ENCODE data around the gene SEPTIN7. TPM values are rescaled to one million over a fixed set of nuclear protein-coding genes. Genes with fewer than 3 reads are reported as not detected.

The SEPTIN7 gene
- total and polyA plus RNA-seq, 9 of the 15 experiments (the other 6 are each of a cell fraction or from before 2014, with no cell fraction given) = 95.0 to 268 (median 163) TPM

GRCh38 chr7:35799846-35800717 lies 775 bp upstream of the SEPTIN7 start (continued):
- no peak; the same call in 1 of the 2 replicates for TF ChIP-seq ZBTB40 (IDR thresholded peaks at IDR 0.05)
- 0 out of 2 replicates have a peak, but pooled peaks have one; percentile 27 for TF ChIP-seq ZBTB40 (CRISPR knock-in tag; IDR thresholded peaks at IDR 0.05)
- TF ChIP-seq ZKSCAN1 (IDR thresholded peaks at IDR 0.05; ENCODE audit: low read depth, low read length) = no peak
- TF ChIP-seq SMAD4 (CRISPR knock-in tag; conservative IDR thresholded peaks at IDR 0.05) = peak; percentile 69; the same call in 1 of the 2 replicates
- no peak for TF ChIP-seq LEF1 (IDR thresholded peaks at IDR 0.05)
- TF ChIP-seq FUS (optimal IDR thresholded peaks at IDR 0.05; ENCODE audit: low read depth, low read length) = no peak
- no peak for TF ChIP-seq ZNF830 (CRISPR knock-in tag; IDR thresholded peaks at IDR 0.05)
- TF ChIP-seq ETS1 (conservative IDR thresholded peaks at IDR 0.05; ENCODE audit: control insufficient read depth, low read depth, low read length) = no peak
- TF ChIP-seq HNRNPK (IDR thresholded peaks at IDR 0.05; ENCODE audit: low read depth, low read length, poor library complexity, severe bottlenecking) = no peak
- TF ChIP-seq CHAMP1 (IDR thresholded peaks at IDR 0.05) = no peak; the same call in 1 of the 2 replicates
- no peak for TF ChIP-seq NRF1 (conservative IDR thresholded peaks at IDR 0.05 in 1 of 2, IDR thresholded peaks at IDR 0.05 in 1 of 2)
- TF ChIP-seq FOSL1 (tag; conservative IDR thresholded peaks at IDR 0.05) = no peak
- peak; percentile 58 for TF ChIP-seq BRD9 (IDR thresholded peaks at IDR 0.05; ENCODE audit: low read depth, partially characterized antibody)

All from K562 (cell line).